Stimulated activated CD8-positive, alpha-beta memory T cell treated with anti-CD3 and anti-CD28 coated beads, Interleukin-12 subunit alpha, Interleukin-12 subunit beta, amount 100 ng/mL, for 24 hours (primary cell): ENCODE measurements around the gene VPS37C.
"Not testable (repeated sequence)": the region's sequence is repeated elsewhere in the genome, so short reads cannot be mapped to it uniquely, and the experiment has no call there.

Experiments
- DNase-seq: peaks from one replicate; pipeline ENCODE4 v3.0.0-alpha.2; 2020; ENCODE audit errors: extremely low read depth

Gene VPS37C

DNA sequence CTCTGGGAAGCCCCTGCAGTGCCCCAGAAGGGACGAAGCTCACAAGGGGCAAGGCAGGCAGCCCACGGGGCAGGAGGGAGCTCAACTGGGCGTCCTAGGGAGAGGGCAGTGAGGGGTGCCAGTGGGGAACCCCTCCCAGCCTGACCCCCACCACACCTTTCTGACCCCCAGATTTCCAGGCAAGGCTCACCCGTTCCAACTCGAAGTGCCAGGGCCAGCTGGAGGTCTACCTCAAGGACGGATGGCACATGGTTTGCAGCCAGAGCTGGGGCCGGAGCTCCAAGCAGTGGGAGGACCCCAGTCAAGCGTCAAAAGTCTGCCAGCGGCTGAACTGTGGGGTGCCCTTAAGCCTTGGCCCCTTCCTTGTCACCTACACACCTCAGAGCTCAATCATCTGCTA lies 43.2 kb downstream of the VPS37C start:
- DNase-seq = no peak

DNA sequence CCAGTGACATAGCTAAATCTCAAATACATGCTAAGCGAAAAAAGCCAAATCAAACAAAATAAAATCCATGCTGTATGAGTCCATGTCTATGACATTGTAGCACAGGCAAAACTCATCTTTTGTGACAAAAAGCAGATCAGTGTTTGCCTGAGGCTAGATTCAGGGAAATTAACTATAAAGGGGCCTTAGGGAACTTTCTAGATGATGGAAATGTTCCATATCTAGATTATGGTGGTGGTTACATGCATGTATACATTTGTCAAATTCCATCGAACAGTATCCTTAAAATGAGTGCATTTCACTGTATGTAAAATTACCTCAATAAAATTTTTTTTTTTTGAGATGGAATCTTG lies 44.1 kb downstream of the VPS37C start:
- DNase-seq = no peak

GRCh38 chr11:61116426-61117167 lies 44.6 kb downstream of the VPS37C start:
- no peak for DNase-seq

GRCh38 chr11:61115498-61116224 lies 45.6 kb downstream of the VPS37C start:
- DNase-seq = no peak

DNA sequence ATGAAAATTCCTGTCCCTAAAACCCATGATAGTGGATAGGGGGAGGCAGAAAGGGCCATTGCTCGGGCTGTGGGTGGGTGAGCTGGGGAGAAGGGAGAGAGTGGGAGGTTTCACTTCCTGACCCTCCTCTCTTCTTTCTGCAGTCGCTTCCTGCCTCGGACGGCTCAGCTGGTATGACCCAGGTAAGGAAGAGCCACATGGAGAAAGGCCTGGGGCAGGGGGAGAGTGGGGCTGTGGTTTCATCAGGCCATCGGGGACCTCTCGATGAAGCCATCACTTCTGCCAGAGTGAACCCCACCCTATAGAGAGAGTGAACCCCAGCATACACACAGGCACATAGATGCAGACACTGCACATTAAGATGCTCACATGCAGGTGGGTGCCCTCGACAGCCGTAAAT lies 46.3 kb downstream of the VPS37C start:
- DNase-seq = no peak

- no peak for DNase-seq
Observed at GRCh38 chr11:61113201-61113600, 48.0 kb downstream of the VPS37C start.

DNA sequence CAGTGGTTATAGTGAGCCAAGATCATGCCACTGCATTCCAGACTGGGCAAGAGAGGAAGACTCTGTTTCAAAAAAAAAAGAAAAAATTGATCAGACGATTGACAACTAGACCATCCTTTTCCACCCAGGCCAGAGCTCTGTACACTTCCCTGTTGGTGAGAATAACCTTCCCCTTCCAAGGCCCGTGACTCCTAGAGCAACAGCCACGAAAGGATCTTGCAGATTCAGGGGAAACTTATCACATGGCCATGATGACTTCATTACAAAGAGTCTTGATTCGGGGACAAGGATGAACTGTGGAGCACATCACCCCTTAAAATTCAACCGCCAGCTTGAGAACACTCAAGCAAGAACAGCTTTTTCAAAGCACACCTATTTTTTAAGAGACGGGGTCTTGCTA lies 48.7 kb downstream of the VPS37C start:
- DNase-seq = no peak

GRCh38 chr11:61111786-61112517 lies 49.3 kb downstream of the VPS37C start:
- DNase-seq = no peak

DNA sequence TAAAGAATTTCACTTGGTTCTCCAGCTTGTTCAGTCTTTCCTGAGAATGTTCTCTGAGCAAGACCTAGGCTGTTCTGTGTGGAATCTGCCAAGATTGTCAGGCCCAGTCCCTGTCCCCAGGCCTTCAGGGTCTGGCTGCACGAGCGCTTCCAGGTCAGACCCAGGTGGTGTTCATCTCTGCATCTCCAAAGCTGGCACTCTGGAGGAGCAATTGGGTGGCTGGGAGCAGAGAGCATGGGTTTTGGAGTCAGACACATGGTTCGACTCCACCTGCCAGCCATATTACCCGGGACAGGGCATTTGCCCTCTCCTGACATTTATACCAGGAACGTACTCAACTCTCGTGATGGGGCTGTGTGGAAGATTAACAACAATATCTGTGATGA lies 50.2 kb downstream of the VPS37C start:
- DNase-seq = no peak

DNA sequence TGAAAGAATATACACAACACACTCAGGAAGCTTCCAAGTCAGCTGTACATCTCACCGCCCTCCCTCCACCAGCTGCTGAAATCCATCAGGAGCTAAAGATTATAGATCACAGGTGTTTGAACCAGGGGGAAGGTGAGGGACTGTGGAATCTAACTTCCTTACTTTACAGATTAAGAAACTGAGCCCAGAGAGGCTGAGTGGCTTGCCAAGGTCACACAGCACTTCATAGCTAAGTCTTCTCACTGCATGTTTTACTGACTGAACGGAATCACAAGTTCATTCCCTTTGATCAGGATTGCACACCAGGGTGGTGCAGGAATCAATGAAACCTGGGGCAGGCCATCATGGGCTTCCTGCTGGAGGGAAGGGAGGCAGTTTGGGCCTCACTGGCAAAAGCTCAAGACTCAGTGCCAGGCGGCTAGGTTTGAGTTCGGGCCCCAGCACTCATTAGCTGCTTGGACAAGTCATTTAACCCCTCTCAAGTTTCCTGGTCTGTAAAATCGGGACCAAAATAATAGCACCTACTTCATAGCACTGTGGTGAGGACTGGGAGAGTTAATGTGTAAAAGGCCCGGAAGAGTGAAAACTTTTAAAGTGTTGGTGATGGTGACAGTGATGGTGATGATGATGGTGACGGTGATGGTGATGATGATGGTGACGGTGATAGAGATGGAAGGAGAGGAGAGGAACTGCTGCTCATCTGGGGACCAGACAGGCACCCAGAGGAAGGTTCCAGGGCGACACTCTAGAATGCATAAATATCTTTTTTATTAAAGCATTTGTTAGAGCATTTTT lies 50.8 kb downstream of the VPS37C start:
- no peak for DNase-seq

DNA sequence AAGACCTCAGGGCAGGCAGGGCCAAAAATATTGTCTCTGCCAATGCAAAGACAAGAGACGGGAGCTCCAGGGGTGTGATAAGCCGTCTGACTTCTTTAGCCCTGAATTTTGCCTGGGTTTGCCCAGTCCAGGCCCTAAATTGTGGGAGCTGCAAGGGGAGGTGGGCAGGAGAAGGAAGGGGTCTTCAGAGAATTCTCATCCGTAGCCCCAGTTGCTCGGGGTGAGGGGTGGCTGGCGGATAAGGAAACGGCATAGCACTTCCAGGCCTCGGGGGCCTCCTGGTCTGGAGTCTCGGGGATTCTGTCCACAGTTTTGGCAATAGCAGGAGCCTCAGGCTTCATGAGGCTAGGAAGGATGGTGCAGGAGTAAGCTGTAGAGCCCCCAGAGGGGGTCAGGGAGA lies 51.6 kb downstream of the VPS37C start:
- DNase-seq = no peak

DNA sequence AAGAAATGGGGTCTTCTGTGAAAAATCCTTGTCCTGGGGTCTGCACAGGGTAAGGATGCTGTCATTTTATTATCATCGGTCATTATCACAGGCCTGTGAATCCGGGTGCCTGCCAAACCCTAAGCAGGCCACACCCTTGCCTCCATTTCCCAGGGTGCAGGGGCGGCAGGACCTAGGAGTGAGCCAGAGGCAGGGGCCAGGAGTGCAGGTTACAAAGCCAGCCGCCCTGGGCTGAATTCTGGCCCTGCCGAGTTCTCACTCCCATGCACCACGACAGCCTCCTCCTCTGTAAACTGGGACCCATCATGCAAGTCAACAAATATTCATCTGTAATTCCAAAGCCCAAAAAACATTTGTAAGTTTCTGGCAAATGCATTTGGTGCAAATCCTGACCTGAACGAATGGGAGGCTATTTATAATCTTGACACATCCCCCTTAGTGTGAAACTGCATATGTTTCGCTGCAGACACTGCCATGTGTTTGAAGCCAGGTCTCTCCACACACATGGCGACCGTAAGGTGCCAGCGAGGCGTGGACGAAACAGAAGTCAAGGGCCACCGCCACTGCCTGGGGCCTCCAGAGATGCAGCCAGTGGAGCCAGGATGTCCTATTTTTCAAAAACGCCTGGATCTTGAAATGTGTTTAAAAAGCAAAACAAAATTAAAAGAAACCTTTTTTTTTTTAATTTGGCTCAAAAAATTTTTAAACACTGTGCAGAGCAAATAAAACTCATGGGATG lies 52.2 kb downstream of the VPS37C start:
- DNase-seq = no peak

DNA sequence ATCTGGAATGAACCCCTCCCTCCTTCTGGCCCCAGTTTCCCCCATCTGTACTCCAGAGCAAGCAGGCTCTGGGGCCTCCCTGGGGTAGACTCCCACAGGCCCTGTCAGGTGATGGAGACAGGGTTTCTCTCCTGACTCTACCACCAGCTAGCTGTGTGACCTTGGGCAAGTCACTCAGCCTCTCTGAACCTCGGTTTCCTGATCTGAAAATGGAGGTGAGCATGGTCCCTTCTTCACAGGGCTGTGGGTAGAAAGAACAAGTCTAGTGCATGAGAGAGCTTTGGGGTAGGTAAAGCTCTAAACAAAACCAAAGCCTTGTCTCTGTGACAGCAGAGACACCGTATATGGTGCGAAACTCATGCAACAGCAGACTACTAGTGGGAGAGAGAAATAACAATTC lies 53.3 kb downstream of the VPS37C start:
- no peak for DNase-seq

GRCh38 chr11:61106894-61107470 lies 54.2 kb downstream of the VPS37C start:
- no peak for DNase-seq

DNA sequence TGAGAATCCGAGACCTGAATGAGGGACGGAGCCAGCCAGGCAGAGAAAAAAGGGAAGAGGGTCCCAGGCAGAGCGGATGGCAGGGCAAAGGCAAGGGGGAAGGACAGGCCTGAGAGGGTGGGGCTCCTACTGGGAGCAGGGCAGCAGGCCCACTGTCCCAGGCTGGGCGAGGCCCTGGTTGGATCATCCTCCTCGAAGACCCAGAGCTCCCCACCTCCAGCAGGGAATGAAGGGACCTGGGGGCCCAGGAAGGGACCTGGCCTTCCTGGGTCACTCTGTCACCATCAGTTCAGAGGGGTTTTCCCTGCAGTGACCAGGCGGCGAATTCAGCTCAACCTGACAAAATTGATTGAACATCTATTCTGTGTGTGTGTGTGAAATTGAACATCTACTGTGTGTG lies 54.9 kb downstream of the VPS37C start:
- no peak for DNase-seq

DNA sequence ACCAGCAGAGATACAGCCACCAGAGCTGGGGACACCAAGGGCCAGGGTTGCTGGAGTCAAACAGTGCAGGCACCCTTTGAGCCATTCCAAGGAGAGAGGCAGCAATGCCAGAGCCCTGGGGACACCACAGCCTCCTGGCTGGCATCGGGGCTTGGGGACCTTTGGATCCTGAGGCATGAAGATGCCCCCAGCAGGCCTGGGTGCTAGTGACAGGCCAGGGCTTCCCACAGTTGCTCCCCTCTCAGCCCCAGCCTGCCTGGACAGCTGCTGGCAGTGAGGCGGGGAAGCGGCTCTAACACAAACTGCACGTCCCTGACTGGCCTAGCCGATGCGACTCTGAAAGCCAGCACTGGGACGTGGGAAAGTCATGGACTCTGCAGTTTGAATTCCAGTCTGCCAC lies 56.3 kb downstream of the VPS37C start:
- DNase-seq = no peak

DNA sequence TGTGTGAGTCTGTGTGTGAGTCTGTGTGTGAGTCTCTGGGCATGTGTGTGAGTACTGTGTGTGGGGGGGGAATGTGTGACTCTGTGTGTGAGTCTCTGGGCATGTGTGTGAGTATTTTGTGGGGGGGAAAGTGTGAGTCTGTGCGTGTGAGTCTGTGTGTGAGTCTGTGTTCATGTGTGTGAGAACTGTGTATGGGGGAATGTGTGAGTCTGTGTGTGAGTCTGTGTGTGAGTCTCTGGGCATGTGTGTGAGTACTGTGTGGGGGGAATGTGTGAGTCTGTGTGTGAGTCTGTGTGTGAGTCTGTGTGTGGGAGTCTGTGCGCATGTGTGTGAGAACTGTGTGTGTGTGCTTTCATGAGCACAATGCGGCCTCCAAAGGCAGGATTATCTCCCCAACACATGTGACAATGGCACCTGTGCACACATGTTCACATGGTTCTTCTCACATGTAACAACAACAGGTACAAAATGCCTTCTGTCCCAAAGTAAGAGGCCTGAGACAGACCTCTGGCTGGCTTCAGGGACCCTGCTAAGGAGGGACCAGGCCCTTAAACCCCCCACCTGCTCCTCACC lies 57.3 kb downstream of the VPS37C start:
- no peak for DNase-seq

- no peak for DNase-seq
Observed at GRCh38 chr11:61102667-61103571, 58.3 kb downstream of the VPS37C start.

DNA sequence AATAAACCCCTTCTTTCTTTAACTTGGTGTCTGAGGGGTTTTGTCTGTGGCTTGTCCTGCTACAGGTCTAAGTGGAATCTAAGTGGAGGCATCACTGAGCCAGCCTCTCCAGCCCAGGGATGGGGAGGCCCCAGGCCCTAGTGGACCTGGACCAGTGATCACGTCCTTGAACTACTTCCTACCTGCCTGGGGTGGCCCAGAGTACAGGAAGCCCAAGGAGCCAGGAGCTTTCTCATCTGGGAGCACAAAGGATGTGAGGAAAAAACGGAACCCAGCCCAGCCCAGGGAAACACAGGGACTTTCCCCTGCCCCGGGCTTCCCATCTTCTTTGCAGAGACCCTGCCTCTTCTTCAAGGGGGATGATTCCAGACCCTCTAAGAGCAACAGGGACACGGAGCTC lies 62.4 kb downstream of the VPS37C start:
- no peak for DNase-seq

DNA sequence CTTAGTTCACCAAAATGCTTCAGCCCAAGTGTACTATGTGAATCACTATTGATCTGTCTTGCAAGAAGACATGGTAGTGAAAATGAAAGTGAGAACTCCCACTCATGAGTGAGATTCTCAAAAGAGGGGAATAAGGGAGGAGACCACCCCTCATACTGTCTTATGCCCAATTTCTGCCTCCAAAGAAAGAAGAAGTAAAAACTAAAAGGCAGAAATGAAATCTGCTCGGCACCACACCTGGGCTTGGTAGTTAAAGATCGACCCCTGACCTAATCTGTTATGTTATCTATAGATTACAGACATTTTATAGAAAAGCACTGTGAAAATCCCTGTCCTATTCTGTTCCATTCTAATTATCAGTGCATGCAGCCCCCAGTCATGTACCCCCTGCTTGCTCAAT lies 63.0 kb downstream of the VPS37C start:
- DNase-seq = not testable (repeated sequence)
